ENCODE data around the gene MAB21L3.

The MAB21L3 gene

DNA sequence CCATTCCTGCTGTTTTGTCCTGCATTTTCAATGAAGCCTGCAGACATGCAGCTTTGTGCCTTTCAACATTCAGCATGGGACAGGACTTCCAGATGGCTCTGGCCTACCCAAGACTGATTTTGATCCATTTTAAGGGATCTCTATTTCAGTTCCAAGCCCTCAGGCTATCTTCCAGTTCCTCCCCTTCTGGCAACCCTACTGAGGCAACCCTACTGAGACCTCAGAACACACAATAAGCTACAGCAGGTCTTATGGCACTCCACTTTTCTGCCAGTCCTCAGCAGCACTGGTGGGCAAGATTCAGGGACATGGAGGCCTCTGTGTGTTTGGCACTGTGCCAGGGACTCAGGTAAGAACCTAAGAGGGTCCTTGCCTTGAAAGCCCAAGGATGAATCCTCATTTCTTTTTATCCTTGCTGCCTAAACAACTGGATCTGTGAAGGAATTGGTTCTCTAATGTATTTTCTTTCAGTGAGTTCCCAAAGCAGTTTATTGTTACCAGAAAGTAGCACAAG is 50.7 kb downstream of the MAB21L3 start:
- Histone ChIP-seq H3K4me3 (no peak overlapping the region), H3K27ac (no peak overlapping the region)
- TF ChIP-seq, protein P1, sequence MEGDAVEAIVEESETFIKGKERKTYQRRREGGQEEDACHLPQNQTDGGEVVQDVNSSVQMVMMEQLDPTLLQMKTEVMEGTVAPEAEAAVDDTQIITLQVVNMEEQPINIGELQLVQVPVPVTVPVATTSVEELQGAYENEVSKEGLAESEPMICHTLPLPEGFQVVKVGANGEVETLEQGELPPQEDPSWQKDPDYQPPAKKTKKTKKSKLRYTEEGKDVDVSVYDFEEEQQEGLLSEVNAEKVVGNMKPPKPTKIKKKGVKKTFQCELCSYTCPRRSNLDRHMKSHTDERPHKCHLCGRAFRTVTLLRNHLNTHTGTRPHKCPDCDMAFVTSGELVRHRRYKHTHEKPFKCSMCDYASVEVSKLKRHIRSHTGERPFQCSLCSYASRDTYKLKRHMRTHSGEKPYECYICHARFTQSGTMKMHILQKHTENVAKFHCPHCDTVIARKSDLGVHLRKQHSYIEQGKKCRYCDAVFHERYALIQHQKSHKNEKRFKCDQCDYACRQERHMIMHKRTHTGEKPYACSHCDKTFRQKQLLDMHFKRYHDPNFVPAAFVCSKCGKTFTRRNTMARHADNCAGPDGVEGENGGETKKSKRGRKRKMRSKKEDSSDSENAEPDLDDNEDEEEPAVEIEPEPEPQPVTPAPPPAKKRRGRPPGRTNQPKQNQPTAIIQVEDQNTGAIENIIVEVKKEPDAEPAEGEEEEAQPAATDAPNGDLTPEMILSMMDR (IDR thresholded peaks at IDR 0.05) = no peak

DNA sequence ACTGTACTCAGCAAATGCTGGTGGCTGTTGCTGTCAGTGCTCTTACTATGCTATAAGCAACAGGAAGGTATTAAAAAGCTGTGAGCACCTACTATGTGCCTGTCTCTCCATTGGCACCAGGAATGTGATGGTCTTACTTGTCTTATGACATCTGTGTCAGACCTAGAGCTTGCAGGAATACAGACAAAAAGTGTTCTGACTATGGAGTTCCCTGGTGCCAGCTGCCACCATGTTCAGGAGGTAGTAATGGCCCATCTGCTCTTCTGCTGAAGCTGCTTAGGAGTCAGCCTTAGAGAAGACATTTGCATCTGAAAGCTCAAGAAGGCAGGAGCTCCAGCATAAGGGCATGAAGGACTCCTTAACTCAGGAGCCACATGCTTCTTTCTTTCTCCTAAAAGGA is 52.3 kb downstream of the MAB21L3 start:
- TF ChIP-seq, protein P1 (IDR thresholded peaks at IDR 0.05) = no peak
- Histone ChIP-seq H3K27ac (no peak overlapping the region), H3K4me3 (no peak overlapping the region)
- DNase-seq (ENCODE audit: low spot score) = no peak

More for the DNA sequence above, 50.7 kb downstream of the MAB21L3 start:
- DNase-seq (ENCODE audit: low spot score) = no peak

DNA sequence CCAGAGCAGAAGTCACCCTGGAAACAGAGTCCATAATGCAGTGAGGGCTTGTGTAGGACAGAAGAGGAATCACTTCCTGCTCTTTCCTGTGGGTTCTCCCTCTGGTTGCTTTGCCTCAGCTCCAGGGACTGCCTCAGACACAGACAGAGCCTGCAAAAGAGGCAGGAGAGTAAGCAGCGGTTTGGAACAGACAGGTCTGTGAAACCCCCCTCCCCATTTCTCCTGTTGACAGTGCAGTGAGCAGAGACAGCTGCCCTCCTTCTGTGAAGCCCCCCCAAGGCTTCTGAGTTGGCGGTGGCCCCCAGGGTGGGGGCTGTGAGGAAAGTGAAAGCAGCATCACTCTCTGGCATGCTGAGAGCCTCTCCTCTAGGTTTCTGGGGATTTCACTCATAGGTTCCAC is 53.0 kb downstream of the MAB21L3 start:
- Histone ChIP-seq H3K27ac (peak overlapping the region; percentile 59 to 74), H3K4me3 (no peak overlapping the region)
- TF ChIP-seq, protein P1 (IDR thresholded peaks at IDR 0.05) = no peak
- DNase-seq (ENCODE audit: low spot score) = no peak

DNA sequence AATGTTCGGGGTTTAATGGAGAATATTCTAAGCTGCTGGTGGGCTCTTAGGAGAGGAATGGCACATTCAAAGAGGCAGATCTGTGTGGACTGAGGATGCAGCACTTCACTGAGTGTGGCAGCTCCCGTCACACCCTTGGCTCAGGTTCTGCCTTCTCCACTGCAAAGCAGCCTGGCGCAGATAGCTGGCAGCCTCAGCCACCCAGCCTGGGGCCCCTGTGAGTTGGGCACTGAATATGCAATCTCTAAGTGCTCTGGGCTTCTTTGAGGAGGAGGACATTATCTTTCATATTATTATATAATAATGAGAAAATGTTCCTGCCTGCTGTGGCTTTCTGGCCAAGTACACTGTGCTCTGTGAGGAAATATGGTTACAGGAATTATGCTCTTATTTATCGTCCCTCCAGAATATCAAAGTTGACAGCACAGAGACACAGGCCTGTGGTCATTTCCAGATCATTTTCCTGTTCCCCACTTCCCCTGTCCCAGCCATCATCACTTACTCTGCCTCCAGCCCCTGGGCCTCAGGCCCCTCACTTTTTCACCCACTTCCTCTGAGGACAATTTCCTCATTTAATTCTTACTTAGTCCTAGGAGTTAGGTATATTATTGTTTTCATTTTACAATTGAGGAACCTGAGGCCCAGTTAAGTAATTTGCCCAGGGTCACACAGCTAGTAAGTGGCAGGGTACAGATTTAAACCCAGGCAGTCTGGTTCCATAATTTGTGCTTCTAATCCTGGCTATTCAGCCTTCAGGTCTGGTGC is 53.6 kb downstream of the MAB21L3 start:
- no peak for DNase-seq (ENCODE audit: low spot score)
- TF ChIP-seq, protein P1 (IDR thresholded peaks at IDR 0.05) = no peak
- H3K4me3 ChIP-seq = no peak overlapping the region
- H3K27ac ChIP-seq = peak overlapping the region; percentile 59 to 74

DNA sequence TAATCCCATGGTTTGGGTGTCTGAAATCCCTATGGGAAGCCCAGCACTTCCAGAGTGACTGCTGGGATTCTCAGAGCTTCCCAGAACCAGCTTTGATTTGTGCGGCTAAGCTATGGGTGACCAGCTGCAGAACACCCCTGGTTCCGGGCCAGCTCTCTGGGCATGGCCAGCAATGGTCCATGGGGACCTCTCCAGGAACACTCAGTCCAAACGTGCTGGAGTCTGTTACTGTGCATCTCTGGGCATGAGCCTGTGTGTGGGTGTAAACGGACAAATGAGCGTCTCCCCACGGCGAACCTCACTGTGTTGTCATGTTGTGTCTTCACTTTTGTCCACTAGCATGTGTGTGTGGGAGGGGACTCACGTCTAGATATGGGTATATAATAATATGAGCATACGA is 54.4 kb downstream of the MAB21L3 start:
- Histone ChIP-seq H3K4me3 (no peak overlapping the region), H3K27ac (peak overlapping the region; percentile 59 to 74)
- peak; percentile 78 for DNase-seq (ENCODE audit: low spot score)
- TF ChIP-seq, protein P1 (IDR thresholded peaks at IDR 0.05) = no peak

DNA sequence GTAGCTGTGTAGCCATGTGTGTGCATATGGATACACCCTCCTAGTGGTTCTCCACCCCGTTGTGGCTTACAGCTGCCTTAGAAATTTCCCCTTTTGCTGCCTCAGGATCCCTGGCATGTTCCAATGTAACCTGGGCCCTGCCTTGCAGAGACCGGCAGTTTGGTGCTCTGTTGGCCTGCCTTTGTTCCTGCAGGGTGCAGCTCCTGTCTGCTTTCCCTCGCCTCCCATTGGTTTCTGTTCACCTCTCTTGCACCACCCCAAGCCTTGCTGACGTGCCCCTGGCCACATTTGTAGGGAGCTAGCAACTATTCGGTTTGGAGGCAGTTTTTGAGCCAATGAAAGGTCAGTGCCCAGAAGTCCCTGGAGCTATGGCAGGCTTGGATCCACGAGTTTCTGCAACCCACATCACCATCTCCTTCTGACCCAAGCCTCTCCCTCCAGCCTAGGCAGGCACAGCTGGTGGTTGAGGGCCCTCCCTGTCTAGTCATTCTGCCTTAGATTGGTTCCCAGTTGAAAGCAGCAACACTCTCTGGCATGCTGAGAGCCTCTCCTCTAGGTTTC is 54.9 kb downstream of the MAB21L3 start:
- DNase-seq (ENCODE audit: low spot score) = no peak
- no peak overlapping the region for H3K4me3 ChIP-seq
- H3K27ac ChIP-seq = peak overlapping the region; percentile 19 to 74
- TF ChIP-seq, protein P1 (IDR thresholded peaks at IDR 0.05) = no peak

DNA sequence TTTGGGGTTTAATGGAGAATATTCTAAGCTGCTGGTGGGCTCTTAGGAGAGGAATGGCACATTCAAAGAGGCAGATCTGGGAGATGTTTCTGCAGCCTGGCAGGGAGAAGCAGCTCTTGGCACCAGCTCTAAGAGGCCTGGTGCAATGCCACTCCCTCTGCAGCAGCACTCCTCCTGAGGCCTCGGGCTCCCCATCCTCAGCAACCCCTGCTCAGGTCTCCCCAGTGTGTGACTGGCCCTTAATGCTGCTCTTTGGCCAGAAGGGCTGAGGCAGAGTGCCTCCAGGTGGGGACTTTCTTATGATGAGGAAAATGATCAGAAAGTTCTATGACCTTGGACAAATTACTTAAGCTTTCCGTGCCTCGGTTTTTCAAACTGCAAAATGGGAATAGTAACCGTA is 55.5 kb downstream of the MAB21L3 start:
- H3K4me3 ChIP-seq = no peak overlapping the region
- TF ChIP-seq, protein P1 (IDR thresholded peaks at IDR 0.05) = no peak
- no peak for DNase-seq (ENCODE audit: low spot score)
- peak overlapping the region; percentile 19 to 74 for H3K27ac ChIP-seq
